T-helper 1 cell treated with Interleukin-12 subunit alpha and Interleukin-12 subunit beta and Interleukin-4 antibody, amounts not matched to agents 30 μg/mL and 1 μg/mL, for 36 hours (primary cell): ENCODE results near the gene ITLN2.
"Not testable (repeated sequence)": the region's sequence is repeated elsewhere in the genome, so short reads cannot be mapped to it uniquely, and the experiment has no call there.

Experiments used
- H3K27ac Mint-ChIP-seq: one replicate; pipeline ENCODE4 v1.8.0; 2021; ENCODE audit warnings: mild to moderate bottlenecking, mixed read lengths
- H3K27me3 Mint-ChIP-seq: one replicate; pipeline ENCODE4 v1.8.0; 2021; ENCODE audit warnings: low read depth, mixed read lengths
- H3K36me3 Mint-ChIP-seq: one replicate; pipeline ENCODE4 v1.8.0; 2021; ENCODE audit warnings: low read depth, mixed read lengths
- H3K4me1 Mint-ChIP-seq: one replicate; pipeline ENCODE4 v1.8.0; 2021; ENCODE audit warnings: low read depth, mixed read lengths
- H3K4me3 Mint-ChIP-seq: one replicate; pipeline ENCODE4 v1.8.0; 2021; ENCODE audit warnings: mild to moderate bottlenecking, moderate library complexity, mixed read lengths
- H3K9me3 Mint-ChIP-seq: one replicate; pipeline ENCODE4 v1.8.0; 2021; ENCODE audit warnings: mixed read lengths

ITLN2 gene

DNA sequence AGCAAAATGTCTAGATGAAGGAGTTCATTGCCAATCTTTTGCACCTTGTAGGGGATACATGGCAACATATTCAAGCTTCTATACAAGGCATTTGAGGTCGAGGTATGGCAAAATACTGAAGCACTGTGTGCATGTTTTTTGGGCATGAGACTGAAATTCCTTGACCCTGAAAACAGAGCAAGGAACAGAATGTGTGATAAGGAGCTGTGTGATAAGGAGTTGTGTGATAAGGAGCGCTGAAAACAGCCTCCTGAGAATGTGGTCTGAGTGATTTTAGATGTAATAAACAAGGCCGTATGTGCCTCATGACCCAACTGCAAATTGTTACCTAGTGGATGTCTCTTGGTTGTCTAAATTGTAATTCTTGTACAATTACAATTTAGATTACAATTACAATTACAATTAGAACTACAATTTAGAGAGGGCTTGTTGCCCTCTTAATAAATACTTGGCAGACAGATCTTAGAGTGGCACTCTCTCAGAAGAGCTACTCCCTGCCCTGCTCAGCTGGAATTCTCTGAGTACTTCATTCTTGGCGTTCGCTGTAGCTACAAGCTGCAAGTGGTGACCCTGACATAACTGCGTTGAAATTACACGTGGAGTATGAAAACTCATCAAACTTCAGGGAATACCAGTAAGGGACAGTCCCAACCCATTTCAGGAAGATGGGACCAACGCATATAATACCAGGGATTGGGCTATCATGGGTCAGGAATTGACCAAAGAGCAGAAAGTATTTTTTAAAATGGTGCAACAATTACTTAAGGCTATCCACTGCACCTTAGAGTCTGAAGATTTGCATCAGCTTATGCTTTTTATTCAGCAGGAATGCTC, 49.6 kb downstream of the ITLN2 start:
- Mint-ChIP-seq H3K27me3 (peaks cover 17% of the 10 kb centered on the region), H3K27ac (no peak overlapping the region), H3K9me3 (peaks cover 3% of the 10 kb centered on the region), H3K4me1 (no peaks in the 10 kb centered on the region), H3K36me3 (no peaks in the 10 kb centered on the region), H3K4me3 (no peak overlapping the region)

DNA sequence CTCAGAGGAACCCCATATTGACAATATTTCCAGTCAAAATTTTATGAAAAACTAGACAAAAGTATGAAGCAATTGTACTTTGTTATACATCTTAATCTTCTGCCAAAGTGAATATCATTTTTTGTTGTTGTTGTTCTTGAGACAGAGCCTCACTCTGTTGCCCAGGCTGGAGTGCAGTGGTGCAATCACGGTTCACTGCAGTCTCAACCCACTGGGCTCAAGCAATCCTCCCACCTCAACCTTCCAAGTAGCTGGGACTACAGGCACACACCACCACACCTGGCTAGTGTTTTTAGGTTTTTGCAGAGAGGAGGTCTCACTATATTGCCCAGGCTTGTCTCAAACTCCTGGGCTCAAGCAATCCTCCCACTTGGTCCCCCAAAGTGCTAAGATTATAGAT, 52.4 kb downstream of the ITLN2 start:
- not testable (repeated sequence) for H3K27ac Mint-ChIP-seq, H3K36me3 Mint-ChIP-seq, H3K9me3 Mint-ChIP-seq, H3K4me3 Mint-ChIP-seq, H3K4me1 Mint-ChIP-seq
- H3K27me3 Mint-ChIP-seq = peaks cover 33% of the 10 kb centered on the region

DNA sequence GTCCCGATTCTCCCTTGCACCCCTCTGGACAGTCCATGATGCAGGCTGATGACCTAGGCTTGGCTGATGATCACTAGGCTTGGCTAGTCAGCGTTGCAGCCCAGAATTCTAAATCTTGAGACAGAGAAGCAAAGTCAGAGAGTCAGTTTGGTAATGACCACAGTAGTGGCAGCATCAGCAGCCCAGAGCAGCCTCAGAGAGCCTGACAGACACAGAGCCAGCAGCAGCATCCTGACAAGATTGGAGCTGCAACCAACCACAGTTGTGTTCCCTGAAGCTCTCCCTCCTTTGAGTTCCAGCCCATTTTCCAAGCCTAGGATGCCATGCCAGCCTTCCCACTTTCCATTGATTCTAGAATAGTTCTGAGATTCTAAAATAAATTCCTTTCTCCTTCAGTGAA, 52.8 kb downstream of the ITLN2 start:
- Mint-ChIP-seq H3K4me1 (no peaks in the 10 kb centered on the region), H3K27ac (no peak overlapping the region), H3K4me3 (no peak overlapping the region), H3K9me3 (peaks cover 3% of the 10 kb centered on the region), H3K27me3 (peaks cover 37% of the 10 kb centered on the region), H3K36me3 (no peaks in the 10 kb centered on the region)

DNA sequence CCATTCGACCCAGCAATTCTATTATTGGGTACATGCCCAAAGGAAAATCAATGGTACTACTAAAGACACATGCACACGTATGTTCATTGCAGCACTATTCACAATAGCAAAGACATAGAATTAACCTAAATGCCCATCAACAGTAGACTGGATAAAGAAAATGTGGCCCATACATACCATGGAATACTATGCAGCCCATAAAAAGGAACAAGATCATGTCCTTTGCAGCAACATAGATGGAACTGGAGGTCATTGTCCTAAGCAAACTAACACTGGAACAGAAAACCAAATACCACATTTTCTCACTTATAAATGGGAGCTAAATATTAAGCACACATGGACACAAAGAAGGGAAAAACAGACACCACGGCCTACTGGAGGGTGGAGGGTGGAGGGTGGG, 53.9 kb downstream of the ITLN2 start:
- peaks cover 42% of the 10 kb centered on the region for H3K27me3 Mint-ChIP-seq
- H3K4me1 Mint-ChIP-seq, H3K9me3 Mint-ChIP-seq, H3K36me3 Mint-ChIP-seq, H3K4me3 Mint-ChIP-seq, H3K27ac Mint-ChIP-seq: not testable (repeated sequence)
